Measurements from ENCODE around the gene NDUFB10.

GRCh38 chr16:1990101-1990350 lies 30.7 kb downstream of the NDUFB10 start:
- TF ChIP-seq CTCF (conservative IDR thresholded peaks at IDR 0.05) (no peak), EZH2 (IDR thresholded peaks at IDR 0.05; ENCODE audit: low read depth) (no peak)
